Measurements from ENCODE around the gene UBE2G2. TPM values are rescaled to one million over a fixed set of nuclear protein-coding genes. Genes with fewer than 3 reads are reported as not detected.

Gene UBE2G2
- total and polyA plus RNA-seq, 10 donors: 39.4 to 125 (median 84.5) TPM

GRCh38 chr21:44791993-44792392 is 9.6 kb downstream of the UBE2G2 start:
- Histone ChIP-seq H3K4me3 (no peak overlapping the region), H3K36me3 (peaks cover 0 to 47% (median 0%) of the 10 kb centered on the region in 6 donors), H3K4me1 (peaks cover 11 to 63% (median 38%) of the 10 kb centered on the region in 6 donors), H3K9me3 (no peaks in the 10 kb centered on the region), H3K27me3 (replicated peaks in 1 of 7) (no peaks in the 10 kb centered on the region), H3K27ac (no peak overlapping the region)
- WGBS, 5 donors: 95 to 99% (median 97%) methylated on average over 5 of the region's 5 CpGs
- no peak for DNase-seq
- TF ChIP-seq POLR2AphosphoS5 (IDR thresholded peaks at IDR 0.05): no peak
- TF ChIP-seq, protein P1, sequence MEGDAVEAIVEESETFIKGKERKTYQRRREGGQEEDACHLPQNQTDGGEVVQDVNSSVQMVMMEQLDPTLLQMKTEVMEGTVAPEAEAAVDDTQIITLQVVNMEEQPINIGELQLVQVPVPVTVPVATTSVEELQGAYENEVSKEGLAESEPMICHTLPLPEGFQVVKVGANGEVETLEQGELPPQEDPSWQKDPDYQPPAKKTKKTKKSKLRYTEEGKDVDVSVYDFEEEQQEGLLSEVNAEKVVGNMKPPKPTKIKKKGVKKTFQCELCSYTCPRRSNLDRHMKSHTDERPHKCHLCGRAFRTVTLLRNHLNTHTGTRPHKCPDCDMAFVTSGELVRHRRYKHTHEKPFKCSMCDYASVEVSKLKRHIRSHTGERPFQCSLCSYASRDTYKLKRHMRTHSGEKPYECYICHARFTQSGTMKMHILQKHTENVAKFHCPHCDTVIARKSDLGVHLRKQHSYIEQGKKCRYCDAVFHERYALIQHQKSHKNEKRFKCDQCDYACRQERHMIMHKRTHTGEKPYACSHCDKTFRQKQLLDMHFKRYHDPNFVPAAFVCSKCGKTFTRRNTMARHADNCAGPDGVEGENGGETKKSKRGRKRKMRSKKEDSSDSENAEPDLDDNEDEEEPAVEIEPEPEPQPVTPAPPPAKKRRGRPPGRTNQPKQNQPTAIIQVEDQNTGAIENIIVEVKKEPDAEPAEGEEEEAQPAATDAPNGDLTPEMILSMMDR (IDR thresholded peaks at IDR 0.05 in 8 of 11, conservative IDR thresholded peaks at IDR 0.05 in 3 of 11): no peak
- no peak for TF ChIP-seq POLR2A (IDR thresholded peaks at IDR 0.05)
- intact Hi-C loops (cut with DNase I; ENCODE audit: low total_unique reads): loop anchor here (5.0 kb wide), 1 partner anchor 280 kb away; no protein-coding TSS in a partner anchor

- TF ChIP-seq POLR2A (IDR thresholded peaks at IDR 0.05) (no peak), POLR2AphosphoS5 (IDR thresholded peaks at IDR 0.05) (no peak)
- TF ChIP-seq, protein P1 (IDR thresholded peaks at IDR 0.05 in 8 of 11, conservative IDR thresholded peaks at IDR 0.05 in 3 of 11): no peak
- H3K36me3 ChIP-seq: peaks cover 0 to 47% (median under 1%) of the 10 kb centered on the region in 6 donors
- intact Hi-C loops (cut with DNase I; ENCODE audit: low total_unique reads): loop anchor here (5.0 kb wide), 1 partner anchor 279 kb away; no protein-coding TSS in a partner anchor
Observed at GRCh38 chr21:44791246-44791645, 10.4 kb downstream of the UBE2G2 start.

DNA sequence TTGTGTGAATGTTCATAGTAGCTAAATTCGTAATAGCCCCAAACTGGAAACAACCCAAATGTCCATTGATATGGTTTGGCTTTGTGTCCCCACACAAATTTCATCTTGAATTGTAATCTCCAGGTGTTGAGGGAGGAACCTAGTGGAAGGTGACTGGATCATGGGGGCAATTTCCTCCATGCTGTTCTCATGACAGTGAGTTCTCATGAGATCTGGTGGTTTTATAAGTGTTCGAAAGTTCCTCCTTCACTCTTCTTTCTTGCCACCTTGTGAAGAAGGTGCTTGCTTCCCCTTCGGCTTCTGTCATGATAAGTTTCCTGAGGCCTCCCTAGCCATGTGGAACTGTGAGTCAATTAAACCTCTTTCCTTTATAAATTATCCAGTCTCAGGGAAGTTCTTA is 11.3 kb downstream of the UBE2G2 start:
- Histone ChIP-seq H3K4me1 (peaks cover 11 to 61% (median 41%) of the 10 kb centered on the region in 6 donors), H3K27me3 (replicated peaks in 1 of 7) (no peaks in the 10 kb centered on the region), H3K27ac (peak overlapping the region in 4 of 8 donors; percentile 2 to 45 (median 22)), H3K36me3 (peaks cover 0 to 48% (median 6%) of the 10 kb centered on the region in 6 donors), H3K4me3 (no peak overlapping the region), H3K9me3 (no peaks in the 10 kb centered on the region)
- whole genome bisulfite sequencing, 5 donors: 66 to 80% (median 74%) methylated on average over 3 of the region's 3 CpGs
- peak in 1 of 3 donors; percentile 20 for TF ChIP-seq POLR2AphosphoS5 (IDR thresholded peaks at IDR 0.05)
- TF ChIP-seq, protein P1 (IDR thresholded peaks at IDR 0.05 in 8 of 11, conservative IDR thresholded peaks at IDR 0.05 in 3 of 11): no peak
- DNase-seq: no peak
- intact Hi-C loops (cut with DNase I; ENCODE audit: low total_unique reads): loop anchor here (5.0 kb wide), 1 partner anchor 278 kb away; no protein-coding TSS in a partner anchor

More at GRCh38 chr21:44791246-44791645, 10.4 kb downstream of the UBE2G2 start:
- Histone ChIP-seq H3K27ac (peak overlapping the region in 1 of 8 donors; percentile 18), H3K4me3 (no peak overlapping the region), H3K4me1 (peaks cover 11 to 58% (median 38%) of the 10 kb centered on the region in 6 donors), H3K27me3 (replicated peaks in 1 of 7) (no peaks in the 10 kb centered on the region), H3K9me3 (no peaks in the 10 kb centered on the region)
- no peak for DNase-seq
- WGBS, 5 donors: 81 to 93% (median 90%) methylated on average over 5 of the region's 5 CpGs

DNA sequence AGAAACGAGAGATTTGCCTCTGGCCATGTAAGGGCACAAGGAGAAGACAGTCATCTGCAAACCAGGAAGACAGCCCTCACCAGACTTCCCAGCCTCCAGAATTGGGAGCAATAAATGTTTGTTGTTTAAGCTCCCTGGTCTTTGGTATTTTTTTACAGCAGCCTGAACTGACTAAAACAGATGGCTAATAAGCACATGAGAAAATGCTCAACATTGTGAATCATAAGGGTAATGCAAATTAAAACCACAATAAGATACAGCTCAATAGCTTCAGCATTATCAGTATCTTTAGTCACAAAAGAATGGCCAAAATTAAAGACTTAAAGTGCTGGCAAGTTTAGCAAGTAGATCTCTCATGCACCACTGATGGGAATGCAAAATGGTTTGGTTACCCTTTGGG is 11.7 kb downstream of the UBE2G2 start:
- no peaks in the 10 kb centered on the region for H3K27me3 ChIP-seq (replicated peaks in 1 of 7)
- TF ChIP-seq POLR2AphosphoS5 (IDR thresholded peaks at IDR 0.05): no peak
- TF ChIP-seq, protein P1 (IDR thresholded peaks at IDR 0.05 in 8 of 11, conservative IDR thresholded peaks at IDR 0.05 in 3 of 11): no peak
- TF ChIP-seq POLR2A (IDR thresholded peaks at IDR 0.05): no peak
- intact Hi-C loops (cut with DNase I; ENCODE audit: low total_unique reads): loop anchor here (5.0 kb wide), 1 partner anchor 278 kb away; no protein-coding TSS in a partner anchor
- peak overlapping the region in 4 of 8 donors; percentile 2 to 45 (median 22) for H3K27ac ChIP-seq
- H3K9me3 ChIP-seq: no peaks in the 10 kb centered on the region
- WGBS, 5 donors: 73 to 86% (median 81%) methylated on average over 1 of the region's 1 CpG
- peaks cover 0 to 48% (median 10%) of the 10 kb centered on the region in 6 donors for H3K36me3 ChIP-seq
- no peak overlapping the region for H3K4me3 ChIP-seq
- H3K4me1 ChIP-seq: peaks cover 11 to 66% (median 41%) of the 10 kb centered on the region in 6 donors
- DNase-seq: no peak

Data from spleen (tissue), 11 donors.